Keratinocyte (primary cell): ENCODE measurements around the gene CCDC148. TPM values are rescaled to one million over a fixed set of nuclear protein-coding genes. Genes with fewer than 3 reads are reported as not detected.

Source experiments
- DNase-seq: peaks from one replicate; pipeline ENCODE4 v3.0.0-alpha.2; 2011; ENCODE audit warnings: low read depth, missing footprints, low spot score
- FAIRE-seq: peaks from 2 replicates; lab custom pipeline; 2011; peaks lifted over from hg19 to GRCh38; lab: Jason Lieb, UNC
- H2AFZ ChIP-seq: 2 replicates; pipeline ENCODE4 v1.6.0; 2012; ENCODE audit warnings: low read length, control low read depth, inconsistent platforms; ENCODE audit not compliant: control insufficient read depth
- H3K27ac ChIP-seq: 2 replicates; pipeline ENCODE4 v1.5.1; 2011; ENCODE audit warnings: low read length; ENCODE audit not compliant: control insufficient read depth, insufficient read depth
- H3K27me3 ChIP-seq: 3 replicates; pipeline ENCODE4 v1.6.0; 2011; ENCODE audit warnings: low read length; ENCODE audit not compliant: control insufficient read depth, insufficient read depth; ENCODE audit errors: extremely low read depth
- H3K36me3 ChIP-seq, 2 experiments: 2 replicates in 1 of 2; 3 replicates in 1 of 2; pipeline ENCODE4 v1.5.1; 2011; ENCODE audit warnings: low read length in 2 of 2, mild to moderate bottlenecking in 1 of 2; ENCODE audit not compliant: control insufficient read depth in 2 of 2, insufficient read depth in 2 of 2; ENCODE audit errors: extremely low read depth in 1 of 2
- H3K4me1 ChIP-seq: 3 replicates; pipeline ENCODE4 v1.5.1; 2011; ENCODE audit warnings: low read length; ENCODE audit not compliant: control insufficient read depth, insufficient read depth; ENCODE audit errors: extremely low read depth
- H3K4me2 ChIP-seq: 3 replicates; pipeline ENCODE4 v1.6.0; 2011; ENCODE audit warnings: low read depth, low read length; ENCODE audit not compliant: control insufficient read depth, insufficient read depth; ENCODE audit errors: extremely low read depth
- H3K4me3 ChIP-seq, 3 experiments: fragments of 200-600 bp in 1 of 3; sonication (generic) in 1 of 3; 2 replicates in 2 of 3; 3 replicates in 1 of 3; pipeline ENCODE4 v1.5.1; 2011 to 2016; ENCODE audit warnings: low read length in 3 of 3, mild to moderate bottlenecking in 3 of 3, control low read depth in 2 of 3, inconsistent platforms in 1 of 3, low read depth in 1 of 3, mixed read lengths in 1 of 3, mixed run types in 1 of 3, moderate library complexity in 1 of 3; ENCODE audit not compliant: control insufficient read depth in 2 of 3, insufficient read depth in 2 of 3; ENCODE audit errors: extremely low read depth in 1 of 3
- H3K79me2 ChIP-seq: 2 replicates; pipeline ENCODE4 v1.6.0; 2012; ENCODE audit warnings: low read length; ENCODE audit not compliant: control insufficient read depth, insufficient read depth
- H3K9ac ChIP-seq: 3 replicates; pipeline ENCODE4 v1.6.0; 2011; ENCODE audit warnings: low read length; ENCODE audit not compliant: control insufficient read depth, insufficient read depth; ENCODE audit errors: extremely low read depth
- H3K9me1 ChIP-seq: 3 replicates; pipeline ENCODE4 v1.6.0; 2011; ENCODE audit warnings: low read length; ENCODE audit not compliant: control insufficient read depth, insufficient read depth; ENCODE audit errors: extremely low read depth
- H3K9me3 ChIP-seq: 2 replicates; pipeline ENCODE4 v1.5.1; 2012; ENCODE audit warnings: low read depth, low read length; ENCODE audit not compliant: control insufficient read depth
- H4K20me1 ChIP-seq: 3 replicates; pipeline ENCODE4 v1.6.0; 2011; ENCODE audit warnings: low read length; ENCODE audit not compliant: control insufficient read depth, insufficient read depth; ENCODE audit errors: extremely low read depth
- CTCF ChIP-seq, 3 experiments: IDR thresholded peaks in 1 of 3; conservative IDR thresholded peaks in 1 of 3; optimal IDR thresholded peaks in 1 of 3; 2 replicates in 2 of 3; 3 replicates in 1 of 3; pipeline versions ENCODE3 to v1.5.1; 2011; ENCODE audit warnings: low read length in 3 of 3, mild to moderate bottlenecking in 3 of 3, moderate library complexity in 2 of 3, control low read depth in 1 of 3, inconsistent platforms in 1 of 3; ENCODE audit not compliant: insufficient read depth in 2 of 3; ENCODE audit errors: extremely low read depth in 1 of 3
- EZH2 ChIP-seq: IDR thresholded peaks from one replicate; pipeline ENCODE4 v1.6.1; 2012; ENCODE audit warnings: inconsistent platforms, mild to moderate bottlenecking, low read length, moderate library complexity
- dilution Hi-C: fragments of 300-500 bp; cut with MboI; formaldehyde crosslinking; loops from one replicate; pipeline ENCODE4 v1.7.0; 2020; ENCODE audit warnings: low sequenced_read_pairs; ENCODE audit not compliant: extremely low pct_ligation_motif_present
- polyA plus RNA-seq, 5 experiments: library from polyadenylated mRNA; depleted of rRNA in 3 of 5; stranded (reverse) in 3 of 5; stranded (forward) in 1 of 5; unstranded in 1 of 5; fragments of >200 nt; gene quantifications; 1 replicate in 1 of 5; 2 replicates in 3 of 5; 3 replicates in 1 of 5; pipeline versions ENCODE4 v1.2.1 to v1.2.3, GENCODE V29; 2011 to 2012; ENCODE audit warnings: missing spikeins in 2 of 5, low read depth in 1 of 5, low replicate concordance in 1 of 5

The CCDC148 gene
- polyA plus RNA-seq, 1 donor (not counting 4 experiments of a cell fraction or from before 2014, with no cell fraction given), result 0.39 TPM

- H3K27me3 ChIP-seq, result no peaks in the 10 kb centered on the region
- no peaks in the 10 kb centered on the region for H3K9me1 ChIP-seq
- dilution Hi-C loops, result no loop called here
- FAIRE-seq, result no peak
- no peak for TF ChIP-seq EZH2
- no peak for TF ChIP-seq CTCF (optimal IDR thresholded peaks at IDR 0.05 in 1 of 3, IDR thresholded peaks at IDR 0.05 in 1 of 3, conservative IDR thresholded peaks at IDR 0.05 in 1 of 3; ENCODE audit: extremely low read depth in 1 of 3, insufficient read depth in 2 of 3, low read length in 3 of 3)
- no peak overlapping the region for H3K27ac ChIP-seq
- H3K4me2 ChIP-seq, result no peak overlapping the region
- H4K20me1 ChIP-seq, result no peaks in the 10 kb centered on the region
- no peaks in the 10 kb centered on the region for H3K9me3 ChIP-seq
- no peaks in the 10 kb centered on the region for H3K4me1 ChIP-seq
- no peak overlapping the region for H2AFZ ChIP-seq
- no peak overlapping the region for H3K4me3 ChIP-seq
- H3K36me3 ChIP-seq, result no peaks in the 10 kb centered on the region
- H3K9ac ChIP-seq, result no peak overlapping the region
- no peak for DNase-seq
- H3K79me2 ChIP-seq, result no peaks in the 10 kb centered on the region
Measured at GRCh38 chr2:158140201-158140600, 316.4 kb downstream of the CCDC148 start.

- Histone ChIP-seq H3K27ac (no peak overlapping the region), H3K9ac (no peak overlapping the region), H3K36me3 (no peaks in the 10 kb centered on the region), H3K4me3 (no peak overlapping the region), H3K27me3 (no peaks in the 10 kb centered on the region), H3K4me2 (no peak overlapping the region), H2AFZ (no peak overlapping the region), H3K9me1 (no peaks in the 10 kb centered on the region), H3K9me3 (no peaks in the 10 kb centered on the region), H3K79me2 (no peaks in the 10 kb centered on the region), H4K20me1 (no peaks in the 10 kb centered on the region), H3K4me1 (no peaks in the 10 kb centered on the region)
- DNase-seq (no peak), FAIRE-seq (no peak)
- no peak for TF ChIP-seq CTCF (optimal IDR thresholded peaks at IDR 0.05 in 1 of 3, IDR thresholded peaks at IDR 0.05 in 1 of 3, conservative IDR thresholded peaks at IDR 0.05 in 1 of 3; ENCODE audit: extremely low read depth in 1 of 3, insufficient read depth in 2 of 3, low read length in 3 of 3)
- TF ChIP-seq EZH2, result no peak
- dilution Hi-C loops, result no loop called here
Measured at GRCh38 chr2:158138255-158138654, 318.3 kb downstream of the CCDC148 start.
